ENCODE results near the gene NR5A2.

GRCh38 chr1:200021577-200022238 is 5.8 kb upstream of the NR5A2 start:
- TF ChIP-seq CTCF (IDR thresholded peaks at IDR 0.05) (no peak), POLR2A (IDR thresholded peaks at IDR 0.05) (no peak), EP300 (IDR thresholded peaks at IDR 0.05) (no peak)
